ENCODE measurements around the gene MMP14.
"Not testable (repeated sequence)": the region's sequence is repeated elsewhere in the genome, so short reads cannot be mapped to it uniquely, and the experiment has no call there.

The MMP14 gene

DNA sequence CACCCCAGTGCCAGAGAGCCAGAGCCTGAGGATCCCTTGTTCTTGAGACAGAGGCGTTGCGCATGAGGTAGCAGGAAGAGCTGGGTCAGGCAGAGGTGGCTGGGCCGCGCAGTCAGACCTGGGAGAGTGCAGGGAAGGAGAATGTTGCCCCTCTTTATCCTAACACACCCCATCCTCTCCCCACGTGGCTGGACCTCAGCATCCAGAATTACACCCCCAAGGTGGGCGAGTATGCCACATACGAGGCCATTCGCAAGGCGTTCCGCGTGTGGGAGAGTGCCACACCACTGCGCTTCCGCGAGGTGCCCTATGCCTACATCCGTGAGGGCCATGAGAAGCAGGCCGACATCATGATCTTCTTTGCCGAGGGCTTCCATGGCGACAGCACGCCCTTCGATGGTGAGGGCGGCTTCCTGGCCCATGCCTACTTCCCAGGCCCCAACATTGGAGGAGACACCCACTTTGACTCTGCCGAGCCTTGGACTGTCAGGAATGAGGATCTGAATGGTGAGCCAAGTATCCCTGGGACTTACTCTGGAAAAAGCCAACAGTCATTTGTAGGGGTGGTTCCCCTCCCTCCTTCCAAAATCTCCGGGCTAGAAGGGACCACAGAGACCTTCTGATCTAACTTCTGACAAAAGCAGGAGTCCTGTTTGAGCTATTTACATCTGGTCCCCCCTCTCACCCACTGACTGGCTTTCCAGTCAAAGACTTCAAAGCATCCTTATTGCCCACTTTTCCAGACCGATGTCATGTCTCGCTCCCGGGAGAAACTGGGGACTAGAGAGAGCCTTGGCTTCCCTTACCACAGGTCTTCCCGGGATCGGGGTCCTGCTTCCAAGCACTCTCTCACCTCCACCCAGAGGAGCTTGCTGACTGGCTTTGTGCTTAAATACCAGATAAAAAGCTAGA, 6.1 kb downstream of the MMP14 start:
- no peak for DNase-seq

DNA sequence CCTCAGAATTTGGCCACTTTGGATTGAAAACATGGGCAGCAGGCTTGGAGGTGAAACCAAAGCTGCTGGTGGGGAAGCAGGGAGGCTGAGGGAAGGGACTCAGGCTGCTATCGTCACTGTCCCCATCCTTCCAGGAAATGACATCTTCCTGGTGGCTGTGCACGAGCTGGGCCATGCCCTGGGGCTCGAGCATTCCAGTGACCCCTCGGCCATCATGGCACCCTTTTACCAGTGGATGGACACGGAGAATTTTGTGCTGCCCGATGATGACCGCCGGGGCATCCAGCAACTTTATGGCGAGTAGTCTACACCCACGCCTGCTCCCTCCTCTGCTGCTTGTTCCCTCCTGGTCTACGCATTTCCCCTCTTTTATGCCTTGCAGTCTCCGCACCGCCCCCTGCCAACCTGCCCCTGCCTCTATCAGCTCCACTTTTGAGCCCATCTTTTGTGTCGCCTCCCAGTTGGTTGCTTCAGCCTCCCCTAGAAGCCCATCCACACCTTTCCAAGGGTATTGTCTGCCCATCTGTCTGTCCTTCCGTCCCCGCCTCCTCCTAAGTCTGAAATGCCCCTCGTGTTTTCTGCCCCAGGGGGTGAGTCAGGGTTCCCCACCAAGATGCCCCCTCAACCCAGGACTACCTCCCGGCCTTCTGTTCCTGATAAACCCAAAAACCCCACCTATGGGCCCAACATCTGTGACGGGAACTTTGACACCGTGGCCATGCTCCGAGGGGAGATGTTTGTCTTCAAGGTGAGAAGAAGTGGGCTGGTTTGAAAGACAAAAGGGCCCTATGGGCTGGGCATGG, 6.9 kb downstream of the MMP14 start:
- DNase-seq: no peak

DNA sequence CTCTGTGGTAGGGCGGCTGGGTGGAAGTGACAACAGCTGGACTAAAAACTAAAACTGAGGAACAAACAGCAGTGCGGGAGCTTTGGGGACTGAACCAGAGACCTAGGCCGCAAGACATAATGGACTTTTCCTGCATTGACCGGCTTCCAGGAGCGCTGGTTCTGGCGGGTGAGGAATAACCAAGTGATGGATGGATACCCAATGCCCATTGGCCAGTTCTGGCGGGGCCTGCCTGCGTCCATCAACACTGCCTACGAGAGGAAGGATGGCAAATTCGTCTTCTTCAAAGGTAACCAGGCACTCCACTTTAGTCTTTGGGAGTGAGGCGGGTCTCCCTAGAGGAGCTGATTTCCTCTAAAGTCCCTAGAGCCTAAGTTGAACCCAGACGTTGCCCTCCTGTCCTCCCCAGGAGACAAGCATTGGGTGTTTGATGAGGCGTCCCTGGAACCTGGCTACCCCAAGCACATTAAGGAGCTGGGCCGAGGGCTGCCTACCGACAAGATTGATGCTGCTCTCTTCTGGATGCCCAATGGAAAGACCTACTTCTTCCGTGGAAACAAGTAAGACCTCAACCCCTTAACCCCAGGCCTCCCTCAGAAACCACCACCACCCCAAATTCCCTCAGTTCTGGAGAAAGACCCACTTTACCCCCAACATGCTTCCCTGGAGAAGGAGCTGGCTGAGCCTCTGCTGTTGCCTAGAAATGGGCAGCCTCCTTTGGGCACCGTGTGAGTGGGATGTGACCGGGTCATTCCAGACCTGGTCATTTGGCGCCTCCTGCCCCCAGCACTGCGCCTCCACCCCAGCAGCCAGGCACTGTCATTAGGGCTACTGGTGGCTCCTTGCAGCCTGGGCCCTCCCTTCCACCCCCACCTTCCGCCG, 8.1 kb downstream of the MMP14 start:
- no peak for DNase-seq

- DNase-seq: no peak
Measured at GRCh38 chr14:22845103-22845394, 8.7 kb downstream of the MMP14 start.

GRCh38 chr14:22845821-22846625, 9.6 kb downstream of the MMP14 start:
- no peak for DNase-seq

DNA sequence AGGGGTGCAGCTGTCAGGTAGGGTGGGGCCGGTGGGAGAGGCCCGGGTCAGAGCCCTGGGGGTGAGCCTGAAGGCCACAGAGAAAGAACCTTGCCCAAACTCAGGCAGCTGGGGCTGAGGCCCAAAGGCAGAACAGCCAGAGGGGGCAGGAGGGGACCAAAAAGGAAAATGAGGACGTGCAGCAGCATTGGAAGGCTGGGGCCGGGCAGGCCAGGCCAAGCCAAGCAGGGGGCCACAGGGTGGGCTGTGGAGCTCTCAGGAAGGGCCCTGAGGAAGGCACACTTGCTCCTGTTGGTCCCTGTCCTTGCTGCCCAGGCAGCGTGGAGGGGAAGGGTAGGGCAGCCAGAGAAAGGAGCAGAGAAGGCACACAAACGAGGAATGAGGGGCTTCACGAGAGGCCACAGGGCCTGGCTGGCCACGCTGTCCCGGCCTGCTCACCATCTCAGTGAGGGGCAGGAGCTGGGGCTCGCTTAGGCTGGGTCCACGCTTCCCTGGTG, 10.5 kb downstream of the MMP14 start:
- no peak for DNase-seq

- DNase-seq: no peak
Measured at GRCh38 chr14:22847661-22848341, 11.4 kb downstream of the MMP14 start.

DNA sequence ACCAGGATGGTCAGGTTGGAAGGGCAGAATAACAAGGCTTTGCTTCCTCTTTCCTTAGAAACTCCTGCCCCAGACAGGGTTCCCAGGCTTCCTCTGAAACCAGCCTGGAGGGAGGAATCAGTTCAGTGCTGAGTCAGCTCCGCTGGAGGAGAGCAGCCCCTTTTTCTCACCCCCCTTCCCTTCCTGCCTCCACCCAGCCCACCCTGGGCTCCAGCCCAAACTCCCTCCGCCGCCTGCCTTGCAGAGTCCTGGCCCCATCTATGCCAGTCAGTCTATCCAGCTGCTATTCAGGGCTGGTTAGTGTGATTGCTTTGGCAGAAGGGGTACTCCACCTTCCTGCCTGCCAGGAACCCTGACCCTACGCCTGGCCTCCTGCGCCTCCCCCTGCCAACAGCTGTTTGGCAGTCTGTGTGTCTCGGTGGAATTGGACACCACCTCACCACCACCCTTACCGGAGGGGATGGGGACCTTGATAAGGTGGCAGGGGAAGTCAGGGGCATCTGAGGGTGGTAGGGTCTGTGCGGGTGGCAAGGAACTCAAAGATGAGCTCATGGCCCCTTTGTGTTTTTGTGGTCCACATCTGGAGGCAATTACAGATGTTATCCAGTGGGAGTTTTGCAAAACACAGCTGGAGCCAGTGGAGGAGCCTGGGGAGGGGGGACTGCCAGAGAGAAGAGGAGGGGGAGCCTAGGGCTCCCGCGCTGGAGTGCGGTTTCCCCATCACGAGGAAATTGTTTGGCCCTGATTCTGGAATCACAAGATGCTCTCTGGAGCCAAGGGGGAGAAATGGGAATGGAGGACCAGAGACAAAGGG, 12.2 kb downstream of the MMP14 start:
- no peak for DNase-seq

DNA sequence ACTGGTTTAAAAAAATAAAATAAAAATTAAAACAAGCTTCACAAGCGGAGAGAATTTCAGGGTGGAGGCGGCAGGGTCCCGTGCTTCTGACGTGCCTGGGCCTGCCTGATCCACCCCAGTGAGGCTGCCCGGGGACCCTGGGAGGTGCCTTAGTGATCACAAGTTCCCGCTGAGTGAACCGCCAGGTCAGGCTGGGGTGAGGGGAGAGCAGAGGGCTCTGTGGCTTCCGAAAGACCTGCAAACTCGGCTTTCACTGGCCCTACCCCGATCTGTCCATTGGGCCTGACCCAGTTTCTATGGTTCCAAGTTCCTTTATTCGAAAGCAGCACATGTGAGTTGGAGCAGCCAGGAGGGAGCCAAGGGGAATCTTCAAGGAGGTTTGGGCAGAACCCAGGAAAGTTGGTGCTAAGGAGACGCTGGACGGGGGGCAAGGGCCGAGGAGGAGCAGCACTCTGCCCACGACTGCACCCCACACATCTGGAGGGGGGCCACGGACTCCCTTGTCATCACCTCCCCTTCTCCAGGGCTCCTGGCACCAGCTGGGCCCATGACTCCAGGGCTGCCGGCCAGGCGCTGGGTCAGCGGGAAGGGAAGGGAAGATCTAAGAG, 12.9 kb downstream of the MMP14 start:
- no peak for DNase-seq

DNA sequence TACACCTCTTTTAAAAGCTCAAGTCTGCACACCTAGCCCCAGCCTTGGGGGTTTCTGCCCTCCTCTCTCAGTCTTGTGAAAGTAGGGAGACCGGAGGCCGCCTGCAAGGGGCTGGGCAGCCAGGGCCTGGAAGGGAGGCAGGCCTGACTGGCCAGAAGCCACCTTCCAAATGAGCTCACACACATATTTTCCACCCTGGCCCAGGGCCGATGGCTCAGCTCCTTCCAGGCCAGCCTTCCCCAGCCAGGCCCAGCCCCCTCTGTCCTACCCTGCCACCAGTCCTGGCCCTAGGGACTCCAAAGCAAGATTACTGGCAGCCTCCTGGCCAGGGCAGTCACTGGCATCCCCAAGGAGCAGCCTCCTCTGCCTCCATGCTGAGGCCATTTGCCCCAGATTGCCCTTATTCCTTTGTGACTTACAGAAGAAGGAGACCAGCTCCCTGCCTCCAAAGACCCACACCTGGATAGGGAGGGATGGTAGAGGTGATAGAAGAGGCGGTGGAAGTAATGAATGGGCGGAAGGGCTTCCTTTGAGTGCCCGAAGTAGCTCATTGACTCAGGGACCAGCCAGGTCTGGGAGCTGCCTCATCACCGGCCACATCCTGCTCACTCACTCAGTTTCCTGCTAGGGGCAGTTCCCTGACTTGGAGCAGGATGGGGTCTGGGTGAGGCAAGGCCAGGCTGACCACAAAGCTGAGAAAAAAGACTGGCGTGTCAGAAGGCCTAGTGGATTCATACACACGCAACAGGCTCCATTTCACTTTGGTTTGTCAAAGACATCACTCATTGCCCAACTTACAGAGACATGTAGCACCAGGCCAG, 14.8 kb downstream of the MMP14 start:
- peak; percentile 14 for DNase-seq

GRCh38 chr14:22852178-22852577, 15.8 kb downstream of the MMP14 start:
- DNase-seq: not testable (repeated sequence)

- no peak for DNase-seq
Measured at GRCh38 chr14:22852599-22852939, 16.2 kb downstream of the MMP14 start.

GRCh38 chr14:22852940-22853767, 16.8 kb downstream of the MMP14 start:
- peak; percentile 84 for DNase-seq

GRCh38 chr14:22854296-22854695, 17.9 kb downstream of the MMP14 start:
- not testable (repeated sequence) for DNase-seq

- DNase-seq: no peak
Measured at GRCh38 chr14:22854963-22855724, 18.8 kb downstream of the MMP14 start.

- DNase-seq: no peak
Measured at GRCh38 chr14:22856428-22856827, 20.0 kb downstream of the MMP14 start.

GRCh38 chr14:22860377-22860776, 24.0 kb downstream of the MMP14 start:
- DNase-seq: not testable (repeated sequence)

- no peak for DNase-seq
Measured at GRCh38 chr14:22861651-22862050, 25.3 kb downstream of the MMP14 start.

Data from CD4-positive, alpha-beta T cell treated with Interferon gamma for 1 hour (primary cell).